Osteocyte (in vitro differentiated cells): ENCODE measurements around the gene BTBD16. TPM values are rescaled to one million over a fixed set of nuclear protein-coding genes. Genes with fewer than 3 reads are reported as not detected.
A peak's percentile ranks its signal among the peaks of the same experiment; 100 is the strongest.

Experiments
- DNase-seq: peaks from one replicate; pipeline ENCODE4 v3.0.0; 2021; ENCODE audit warnings: mixed read lengths; ENCODE audit not compliant: unreplicated experiment; ENCODE audit errors: extremely low spot score
- H3K27ac Mint-ChIP-seq: one replicate; pipeline ENCODE4 v1.8.0; 2021; ENCODE audit warnings: mild to moderate bottlenecking, mixed read lengths; ENCODE audit not compliant: unreplicated experiment
- H3K27me3 Mint-ChIP-seq: one replicate; pipeline ENCODE4 v1.8.0; 2021; ENCODE audit warnings: mixed read lengths; ENCODE audit not compliant: unreplicated experiment
- H3K36me3 Mint-ChIP-seq: one replicate; pipeline ENCODE4 v1.8.0; 2021; ENCODE audit warnings: mixed read lengths; ENCODE audit not compliant: unreplicated experiment
- H3K4me1 Mint-ChIP-seq: one replicate; pipeline ENCODE4 v1.8.0; 2021; ENCODE audit warnings: mixed read lengths; ENCODE audit not compliant: unreplicated experiment
- H3K4me3 Mint-ChIP-seq: one replicate; pipeline ENCODE4 v1.8.0; 2021; ENCODE audit warnings: mild to moderate bottlenecking, moderate library complexity, mixed read lengths; ENCODE audit not compliant: unreplicated experiment
- H3K9me3 Mint-ChIP-seq: one replicate; pipeline ENCODE4 v1.8.0; 2021; ENCODE audit warnings: mixed read lengths; ENCODE audit not compliant: unreplicated experiment
- CTCF ChIP-seq: fragments of 200-600 bp; sonication (generic); IDR thresholded peaks from 2 replicates; pipeline ENCODE4 v1.5.0; 2021; ENCODE audit warnings: antibody characterized with exemption, mild to moderate bottlenecking, moderate library complexity
- total RNA-seq: library from RNA; stranded (reverse); gene quantifications from 2 replicates; pipeline ENCODE4 v1.2.1, GENCODE V29; 2021

Gene BTBD16
- total RNA-seq, 1 donor from 2014 or later = not detected

DNA sequence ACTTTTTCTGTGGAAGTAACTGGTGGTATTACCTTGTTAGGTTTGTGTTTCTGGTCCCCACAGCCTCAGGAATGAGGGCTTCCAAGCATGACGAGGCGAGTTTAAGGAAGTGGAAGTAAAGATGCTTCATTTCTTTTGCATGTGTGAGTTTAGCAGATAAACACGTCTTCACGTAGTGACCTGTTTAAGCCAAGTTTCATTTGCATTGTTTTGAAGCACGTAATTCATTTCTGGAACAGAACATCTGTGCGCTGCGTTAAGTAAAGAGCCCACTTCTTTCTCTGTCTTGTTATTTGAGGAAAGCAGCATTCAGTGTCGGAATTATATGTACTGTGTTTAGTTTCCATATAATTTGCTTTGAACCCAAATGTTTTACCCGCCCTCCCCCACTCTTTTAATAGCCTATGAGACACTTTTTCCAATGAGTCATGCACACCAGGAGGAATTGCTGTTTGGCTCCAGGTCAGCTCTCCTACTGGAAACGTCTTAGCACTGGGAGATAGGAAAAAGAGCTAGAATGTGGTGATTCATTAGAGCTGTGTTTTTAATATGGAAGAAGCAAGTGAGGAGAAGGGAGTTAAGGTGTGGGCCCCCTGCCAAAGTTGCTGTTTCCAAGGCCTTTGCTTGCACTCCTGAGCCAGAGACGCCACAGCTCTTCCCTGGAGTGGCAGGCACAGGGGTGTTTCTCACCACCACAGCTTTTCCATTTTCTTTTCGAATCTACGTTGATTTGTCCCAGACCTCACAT is 36.7 kb downstream of the BTBD16 start:
- peaks cover 5% of the 10 kb centered on the region for H3K9me3 Mint-ChIP-seq
- DNase-seq = peak; percentile 86
- no peaks in the 10 kb centered on the region for H3K27me3 Mint-ChIP-seq
- H3K36me3 Mint-ChIP-seq = no peaks in the 10 kb centered on the region
- H3K4me1 Mint-ChIP-seq = peaks cover 62% of the 10 kb centered on the region
- no peak for TF ChIP-seq CTCF
- peak overlapping the region; percentile 47 for H3K4me3 Mint-ChIP-seq
- peak overlapping the region; percentile 98 for H3K27ac Mint-ChIP-seq

GRCh38 chr10:122308417-122309141 is 37.5 kb downstream of the BTBD16 start:
- no peak for TF ChIP-seq CTCF
- Mint-ChIP-seq H3K9me3 (peaks cover 5% of the 10 kb centered on the region), H3K36me3 (no peaks in the 10 kb centered on the region), H3K4me1 (peaks cover 63% of the 10 kb centered on the region), H3K27ac (peak overlapping the region; percentile 98), H3K4me3 (peak overlapping the region; percentile 57), H3K27me3 (no peaks in the 10 kb centered on the region)
- DNase-seq = peak; percentile 71

GRCh38 chr10:122310311-122311050 is 39.4 kb downstream of the BTBD16 start:
- Mint-ChIP-seq H3K36me3 (no peaks in the 10 kb centered on the region), H3K27me3 (no peaks in the 10 kb centered on the region), H3K9me3 (peaks cover 3% of the 10 kb centered on the region), H3K4me1 (peaks cover 63% of the 10 kb centered on the region), H3K27ac (peak overlapping the region; percentile 98), H3K4me3 (peak overlapping the region; percentile 16)
- DNase-seq = peak; percentile 86
- TF ChIP-seq CTCF = peak; percentile 17

DNA sequence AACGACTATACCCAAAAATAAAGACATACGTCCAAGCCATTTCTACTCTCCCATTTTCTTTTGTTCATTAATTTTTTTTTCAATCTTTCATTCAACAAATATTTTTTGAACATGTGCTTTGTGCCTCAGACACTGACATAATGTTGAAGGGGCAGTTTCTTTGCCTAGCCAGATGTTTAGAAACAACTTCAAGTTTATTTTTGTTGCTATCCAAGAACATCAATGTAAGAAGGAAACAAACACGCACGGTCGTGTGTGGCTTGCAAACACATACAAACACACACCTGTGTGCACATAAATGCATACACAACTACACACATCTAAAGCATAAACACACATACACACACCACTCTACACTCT is 39.9 kb downstream of the BTBD16 start:
- Mint-ChIP-seq H3K4me1 (peaks cover 63% of the 10 kb centered on the region), H3K27me3 (no peaks in the 10 kb centered on the region), H3K27ac (peak overlapping the region; percentile 98), H3K9me3 (no peaks in the 10 kb centered on the region), H3K36me3 (no peaks in the 10 kb centered on the region), H3K4me3 (no peak overlapping the region)
- no peak for TF ChIP-seq CTCF
- no peak for DNase-seq

DNA sequence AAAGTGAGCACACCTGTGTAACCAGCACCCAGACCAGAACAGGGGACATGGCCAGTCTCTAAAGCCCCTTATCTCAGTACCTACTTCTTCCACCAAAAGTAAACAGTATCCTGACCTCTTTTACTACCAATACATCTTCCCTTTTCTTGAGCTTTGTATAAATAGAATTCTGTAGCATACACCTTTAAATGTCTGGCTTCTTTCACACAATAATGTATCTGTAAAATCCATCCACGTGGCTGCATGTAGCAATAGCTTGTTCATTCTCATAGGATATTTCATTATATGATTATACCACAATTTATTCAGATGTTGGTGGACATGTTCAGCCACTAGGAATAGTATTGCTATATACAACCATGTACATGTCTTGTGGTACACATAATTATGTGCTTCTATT is 40.6 kb downstream of the BTBD16 start:
- no peak overlapping the region for H3K4me3 Mint-ChIP-seq
- no peak for DNase-seq
- no peak for TF ChIP-seq CTCF
- H3K27ac Mint-ChIP-seq = peak overlapping the region; percentile 98
- no peaks in the 10 kb centered on the region for H3K9me3 Mint-ChIP-seq
- no peaks in the 10 kb centered on the region for H3K27me3 Mint-ChIP-seq
- H3K4me1 Mint-ChIP-seq = peaks cover 57% of the 10 kb centered on the region
- H3K36me3 Mint-ChIP-seq = no peaks in the 10 kb centered on the region
